Superior temporal gyrus (tissue), 1 donor: ENCODE data around the gene DAPK1.
"Not testable (repeated sequence)": the region's sequence is repeated elsewhere in the genome, so short reads cannot be mapped to it uniquely, and the experiment has no call there.

Experiments
- DNase-seq: peaks from one replicate; pipeline ENCODE4 v3.0.0-alpha.2; 2016; ENCODE audit errors: extremely low spot score

Gene DAPK1

GRCh38 chr9:87739546-87739945, 241.9 kb downstream of the DAPK1 start:
- DNase-seq = no peak

- DNase-seq = no peak
Observed at GRCh38 chr9:87740209-87740608, 242.5 kb downstream of the DAPK1 start.

- DNase-seq = no peak
Observed at GRCh38 chr9:87741326-87741725, 243.7 kb downstream of the DAPK1 start.

GRCh38 chr9:87741891-87742290, 244.2 kb downstream of the DAPK1 start:
- no peak for DNase-seq

- DNase-seq = no peak
Observed at GRCh38 chr9:87742813-87743428, 245.3 kb downstream of the DAPK1 start.

- not testable (repeated sequence) for DNase-seq
Observed at GRCh38 chr9:87744247-87744646, 246.6 kb downstream of the DAPK1 start.

GRCh38 chr9:87746186-87746585, 248.5 kb downstream of the DAPK1 start:
- DNase-seq = no peak

GRCh38 chr9:87748881-87749280, 251.2 kb downstream of the DAPK1 start:
- DNase-seq = no peak

GRCh38 chr9:87749335-87750035, 251.8 kb downstream of the DAPK1 start:
- no peak for DNase-seq

- no peak for DNase-seq
Observed at GRCh38 chr9:87750726-87751125, 253.1 kb downstream of the DAPK1 start.

- DNase-seq = no peak
Observed at GRCh38 chr9:87751423-87751822, 253.8 kb downstream of the DAPK1 start.

GRCh38 chr9:87751868-87752267, 254.2 kb downstream of the DAPK1 start:
- no peak for DNase-seq

GRCh38 chr9:87753313-87753712, 255.6 kb downstream of the DAPK1 start:
- DNase-seq = no peak
